Left lung (tissue), 10 donors: ENCODE data around the gene STRA8. TPM values are rescaled to one million over a fixed set of nuclear protein-coding genes. Genes with fewer than 3 reads are reported as not detected.

Experiments used
- ATAC-seq: fragments of 200-7000 bp; cut with Tn5 transposase; one replicate; pipeline ENCODE4 v1.9.1; 2020; ENCODE audit warnings: moderate library complexity
- DNase-seq, 4 donors: peaks; one replicate each; pipeline ENCODE4 v3.0.0-alpha.2; 2013 to 2020
- H3K27ac ChIP-seq, 2 donors: fragments of 200-600 bp; sonication (generic) in 1 of 2; one replicate each; pipeline versions ENCODE4 v1.5.0 to v1.8.0; 2020 to 2021
- H3K27me3 ChIP-seq, 2 donors: fragments of 200-600 bp; sonication (generic) in 1 of 2; one replicate each; pipeline versions ENCODE4 v1.5.0 to v1.8.0; 2020 to 2021
- H3K36me3 ChIP-seq, 2 donors: fragments of 200-600 bp; sonication (generic) in 1 of 2; one replicate each; pipeline versions ENCODE4 v1.5.0 to v1.8.0; 2020 to 2021
- H3K4me1 ChIP-seq, 2 donors: fragments of 200-600 bp; one replicate each; pipeline ENCODE4 v1.8.0; 2021
- H3K4me3 ChIP-seq, 2 donors: fragments of 200-600 bp; sonication (generic) in 1 of 2; one replicate each; pipeline versions ENCODE4 v1.5.0 to v1.8.0; 2020 to 2021; ENCODE audit warnings: mild to moderate bottlenecking in 1 of 2
- H3K9me3 ChIP-seq, 2 donors: fragments of 200-600 bp; sonication (generic) in 1 of 2; one replicate each; pipeline versions ENCODE4 v1.5.0 to v1.8.0; 2020 to 2021
- intact Hi-C, 2 donors: fragments of 100-400 bp; cut with DNase I; formaldehyde crosslinking; loops; one replicate each; pipeline versions ENCODE4 v1.11.2 to v1.14.2; 2022
- polyA plus RNA-seq, 6 donors: library from polyadenylated mRNA; unstranded; fragments of 120-200 nt; gene quantifications; one replicate each; pipeline ENCODE4 v1.2.1, GENCODE V29; 2013; ENCODE audit not compliant: insufficient read length in 6 of 6
- total RNA-seq, 2 donors: library from RNA; stranded (reverse); fragmentation: NEBNext Ultra II Directional; extraction: Animal tissue kit (Norgen Biotek cat#: 25700); gene quantifications; one replicate each; pipeline ENCODE4 v1.2.1, GENCODE V29; 2021
- TF ChIP-seq, protein P1 (sequence below), 2 donors: fragments of 200-600 bp; sonication (generic) in 1 of 2; IDR thresholded peaks; one replicate each; pipeline versions ENCODE4 v1.5.0 to v1.8.0; 2021; ENCODE audit warnings: antibody characterized with exemption in 2 of 2
- donor health status: DM: no; HTN: yes; CAD: no.
- donor health status: DM: no; HTN: no; CAD: no.

Gene STRA8
- total and polyA plus RNA-seq, 8 donors, result 0.14 to 0.40 (median 0.20) TPM; not detected in 3

DNA sequence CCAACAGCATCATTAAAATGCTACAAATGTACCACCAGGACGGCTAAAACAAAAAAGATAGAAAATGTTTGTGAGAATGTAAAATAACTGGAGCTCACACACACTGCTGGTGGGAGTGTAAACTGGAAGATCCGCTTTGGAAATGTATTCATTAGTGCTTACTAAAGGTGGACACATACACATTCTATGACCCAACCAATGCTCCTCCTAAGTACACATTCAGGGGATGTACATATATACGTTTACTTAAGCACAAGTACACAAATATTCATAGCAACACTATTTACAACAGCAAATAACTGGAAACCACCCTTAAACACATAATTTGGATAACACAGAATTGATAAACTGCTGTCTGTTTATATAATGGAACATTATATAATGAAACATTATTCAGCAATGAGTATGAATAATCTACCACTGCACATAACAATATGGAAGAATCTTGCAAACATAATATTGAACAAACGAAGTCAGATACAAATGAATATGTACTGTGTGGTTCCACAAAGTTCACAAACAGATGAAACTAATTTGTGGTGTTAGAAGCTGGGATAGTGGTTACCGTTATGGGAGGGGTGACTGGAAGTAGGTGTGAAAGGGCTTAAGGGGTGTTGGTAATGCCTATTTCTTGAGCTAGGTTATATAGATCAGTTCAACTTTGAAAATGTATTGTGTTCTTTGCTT, 52.1 kb downstream of the STRA8 start:
- H3K9me3 ChIP-seq, result no peaks in the 10 kb centered on the region
- intact Hi-C loops, result loop anchor here in 1 of 2 donors (10.0 kb wide), 2 partner anchors 229 to 359 kb away; partner anchors contain the start of gene CNOT4
- no peaks in the 10 kb centered on the region for H3K4me1 ChIP-seq
- no peaks in the 10 kb centered on the region for H3K27me3 ChIP-seq
- TF ChIP-seq, protein P1, sequence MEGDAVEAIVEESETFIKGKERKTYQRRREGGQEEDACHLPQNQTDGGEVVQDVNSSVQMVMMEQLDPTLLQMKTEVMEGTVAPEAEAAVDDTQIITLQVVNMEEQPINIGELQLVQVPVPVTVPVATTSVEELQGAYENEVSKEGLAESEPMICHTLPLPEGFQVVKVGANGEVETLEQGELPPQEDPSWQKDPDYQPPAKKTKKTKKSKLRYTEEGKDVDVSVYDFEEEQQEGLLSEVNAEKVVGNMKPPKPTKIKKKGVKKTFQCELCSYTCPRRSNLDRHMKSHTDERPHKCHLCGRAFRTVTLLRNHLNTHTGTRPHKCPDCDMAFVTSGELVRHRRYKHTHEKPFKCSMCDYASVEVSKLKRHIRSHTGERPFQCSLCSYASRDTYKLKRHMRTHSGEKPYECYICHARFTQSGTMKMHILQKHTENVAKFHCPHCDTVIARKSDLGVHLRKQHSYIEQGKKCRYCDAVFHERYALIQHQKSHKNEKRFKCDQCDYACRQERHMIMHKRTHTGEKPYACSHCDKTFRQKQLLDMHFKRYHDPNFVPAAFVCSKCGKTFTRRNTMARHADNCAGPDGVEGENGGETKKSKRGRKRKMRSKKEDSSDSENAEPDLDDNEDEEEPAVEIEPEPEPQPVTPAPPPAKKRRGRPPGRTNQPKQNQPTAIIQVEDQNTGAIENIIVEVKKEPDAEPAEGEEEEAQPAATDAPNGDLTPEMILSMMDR (IDR thresholded peaks at IDR 0.05), result no peak
- no peaks in the 10 kb centered on the region for H3K36me3 ChIP-seq
- H3K4me3 ChIP-seq, result no peak overlapping the region
- ATAC-seq, result no peak
- H3K27ac ChIP-seq, result no peak overlapping the region
- DNase-seq, result no peak

DNA sequence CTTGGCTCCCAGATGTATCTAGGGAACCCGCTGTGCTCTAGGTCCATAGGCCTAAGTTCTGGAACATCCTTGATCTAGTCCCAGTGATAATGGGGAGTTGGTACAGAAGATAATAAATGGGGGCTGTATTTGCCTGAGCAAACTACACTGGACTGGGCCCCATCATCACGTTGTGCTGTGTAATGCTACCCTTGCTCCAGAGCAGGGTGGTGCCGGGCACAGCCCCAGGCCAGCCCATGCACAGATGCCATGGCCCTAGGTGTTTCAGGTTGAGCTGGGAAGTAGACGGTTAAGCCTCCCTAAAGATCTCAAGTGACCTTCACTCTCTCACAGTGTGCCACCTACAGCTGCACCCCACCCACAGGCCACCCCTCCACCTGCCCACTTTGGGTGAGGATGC, 53.2 kb downstream of the STRA8 start:
- no peaks in the 10 kb centered on the region for H3K27me3 ChIP-seq
- DNase-seq, result no peak
- TF ChIP-seq, protein P1 (IDR thresholded peaks at IDR 0.05), result no peak
- intact Hi-C loops, result loop anchor here in 1 of 2 donors (10.0 kb wide), 2 partner anchors 228 to 358 kb away; partner anchors contain the start of gene CNOT4
- H3K27ac ChIP-seq, result no peak overlapping the region
- no peak for ATAC-seq
- H3K36me3 ChIP-seq, result no peaks in the 10 kb centered on the region
- H3K4me1 ChIP-seq, result no peaks in the 10 kb centered on the region
- no peaks in the 10 kb centered on the region for H3K9me3 ChIP-seq
- no peak overlapping the region for H3K4me3 ChIP-seq

DNA sequence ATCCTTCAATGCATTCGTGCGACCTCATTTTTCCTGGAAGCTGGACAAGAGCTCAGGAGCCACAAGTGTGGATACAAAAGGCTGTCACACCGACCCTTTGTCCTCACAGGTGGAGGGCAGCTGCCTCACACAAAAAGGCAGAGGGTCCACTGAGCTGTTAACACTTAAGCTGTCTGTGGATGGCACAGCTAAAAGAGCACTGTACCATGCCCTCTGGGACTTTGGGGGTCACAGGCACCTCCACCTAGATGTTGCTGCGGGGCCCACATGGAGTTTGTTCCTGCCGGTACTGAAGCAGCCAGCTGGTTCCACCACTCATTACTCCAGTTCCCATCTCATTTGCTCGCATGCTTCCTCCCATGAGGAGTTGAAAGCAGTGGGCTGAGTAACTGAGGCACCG, 57.0 kb downstream of the STRA8 start:
- Histone ChIP-seq H3K9me3 (no peaks in the 10 kb centered on the region), H3K27me3 (no peaks in the 10 kb centered on the region), H3K4me1 (no peaks in the 10 kb centered on the region), H3K36me3 (no peaks in the 10 kb centered on the region), H3K4me3 (no peak overlapping the region), H3K27ac (no peak overlapping the region)
- intact Hi-C loops, result no loop called here
- ATAC-seq (no peak), DNase-seq (no peak)
- TF ChIP-seq, protein P1 (IDR thresholded peaks at IDR 0.05), result no peak

DNA sequence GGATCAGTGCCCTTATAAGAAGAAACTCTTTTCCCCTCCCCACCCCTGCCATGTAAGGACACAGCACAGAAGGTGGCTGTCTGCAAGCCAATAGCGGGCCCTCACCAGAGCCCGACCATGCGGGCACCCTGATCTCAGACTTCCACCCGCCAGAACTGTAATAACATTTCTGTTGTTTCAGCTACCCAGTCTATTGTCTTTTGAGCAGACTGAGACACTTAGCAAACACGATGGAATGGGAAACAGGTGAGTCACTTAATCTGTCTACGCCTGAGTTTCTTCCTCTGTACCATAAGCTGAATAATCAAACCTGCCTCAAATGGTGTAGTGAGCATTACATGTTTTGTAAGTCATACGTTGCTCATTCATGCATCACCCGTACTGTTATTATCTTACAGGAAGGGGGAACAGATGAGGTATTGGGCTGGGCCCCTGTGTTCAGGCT, 58.2 kb downstream of the STRA8 start:
- Histone ChIP-seq H3K4me1 (no peaks in the 10 kb centered on the region), H3K36me3 (no peaks in the 10 kb centered on the region), H3K9me3 (no peaks in the 10 kb centered on the region), H3K27ac (no peak overlapping the region), H3K27me3 (no peaks in the 10 kb centered on the region), H3K4me3 (no peak overlapping the region)
- DNase-seq (no peak), ATAC-seq (no peak)
- intact Hi-C loops, result no loop called here
- TF ChIP-seq, protein P1 (IDR thresholded peaks at IDR 0.05), result no peak

DNA sequence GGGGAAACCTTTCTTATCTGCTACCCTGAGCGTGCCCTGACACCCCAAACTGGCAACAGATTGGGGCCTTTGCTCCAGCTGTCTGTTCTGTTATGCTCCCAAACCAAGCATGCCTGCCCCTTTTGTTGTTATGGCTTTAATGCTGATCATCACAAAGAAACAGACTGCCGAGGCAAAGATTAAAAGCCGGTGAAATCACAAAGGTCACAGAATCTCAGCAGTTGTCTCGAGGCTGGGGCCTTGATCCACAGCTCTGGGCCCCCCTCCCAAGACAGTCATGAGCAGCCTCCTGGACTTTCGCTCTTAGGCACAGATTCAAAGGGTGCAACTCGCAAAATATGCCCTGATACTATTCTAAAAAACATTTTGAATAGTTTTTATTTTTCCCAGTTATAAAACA, 65.6 kb downstream of the STRA8 start:
- peaks cover 0 to 7% of the 10 kb centered on the region in 2 donors for H3K9me3 ChIP-seq
- TF ChIP-seq, protein P1 (IDR thresholded peaks at IDR 0.05), result no peak

More for the DNA sequence above, 65.6 kb downstream of the STRA8 start:
- H3K4me1 ChIP-seq, result no peaks in the 10 kb centered on the region
- DNase-seq (no peak), ATAC-seq (no peak)
- no peak overlapping the region for H3K4me3 ChIP-seq
- intact Hi-C loops, result no loop called here
- no peaks in the 10 kb centered on the region for H3K27me3 ChIP-seq
- no peak overlapping the region for H3K27ac ChIP-seq
- H3K36me3 ChIP-seq, result no peaks in the 10 kb centered on the region
